Muscle of leg (tissue), 11 donors: ENCODE measurements around the gene MNX1. TPM values are rescaled to one million over a fixed set of nuclear protein-coding genes. Genes with fewer than 3 reads are reported as not detected.

ENCODE experiments used
- DNase-seq: peaks from one replicate; pipeline ENCODE4 v3.0.0; 2013
- H3K27ac ChIP-seq: one replicate; pipeline ENCODE4 v1.5.1; 2013; ENCODE audit warnings: mild to moderate bottlenecking, low read length, control low read depth
- H3K27me3 ChIP-seq: one replicate; pipeline ENCODE4 v1.6.1; 2013; ENCODE audit warnings: low read length; ENCODE audit not compliant: control insufficient read depth, insufficient read depth
- H3K36me3 ChIP-seq: one replicate; pipeline ENCODE4 v1.6.1; 2013; ENCODE audit warnings: low read length; ENCODE audit not compliant: control insufficient read depth, insufficient read depth
- H3K4me1 ChIP-seq: one replicate; pipeline ENCODE4 v1.6.1; 2013; ENCODE audit warnings: low read length; ENCODE audit not compliant: control insufficient read depth, insufficient read depth
- H3K4me3 ChIP-seq: one replicate; pipeline ENCODE4 v1.5.1; 2013; ENCODE audit warnings: low read length, control low read depth
- H3K9me3 ChIP-seq: replicated peaks from 2 replicates; pipeline ENCODE4 v1.6.1; 2013; ENCODE audit warnings: low read depth, low read length; ENCODE audit not compliant: control insufficient read depth
- WGBS: methylation state at CpG from one replicate; pipeline ENCODE4 v1.1.5; 2013; ENCODE audit warnings: missing lambda C conversion rate; ENCODE audit not compliant: insufficient coverage; 5-methylcytosine and 5-hydroxymethylcytosine counted together
- polyA plus RNA-seq, 8 donors: library from polyadenylated mRNA; unstranded; fragments of 120-200 nt; gene quantifications; one replicate each; pipeline versions ENCODE4 v1.2.1 to v1.2.3, GENCODE V29; 2013; ENCODE audit warnings: inconsistent platforms in 1 of 8, low replicate concordance in 1 of 8; ENCODE audit not compliant: insufficient read length in 8 of 8, insufficient read depth in 1 of 8
- total RNA-seq: library from RNA; stranded (reverse); fragments of 120-200 nt; gene quantifications from one replicate; pipeline ENCODE4 v1.2.4, GENCODE V29; 2013

MNX1 gene
- total and polyA plus RNA-seq, 9 donors = 0.08 to 0.25 (median 0.16) TPM; not detected in 6

- 68% methylated on average over 17 of the region's 23 CpGs for WGBS
- H3K27me3 ChIP-seq = peaks cover 31% of the 10 kb centered on the region
- H3K4me1 ChIP-seq = no peaks in the 10 kb centered on the region
These were observed 23.3 kb upstream of the MNX1 start for GRCh38 chr7:157033483-157034473.

GRCh38 chr7:157032644-157033482 lies 22.4 kb upstream of the MNX1 start:
- WGBS = 43% methylated on average over 24 of the region's 25 CpGs
- peaks cover 34% of the 10 kb centered on the region for H3K27me3 ChIP-seq
- no peaks in the 10 kb centered on the region for H3K4me1 ChIP-seq
- peaks cover 4% of the 10 kb centered on the region for H3K9me3 ChIP-seq
- H3K36me3 ChIP-seq = no peaks in the 10 kb centered on the region
- no peak overlapping the region for H3K27ac ChIP-seq
- H3K4me3 ChIP-seq = no peak overlapping the region
- DNase-seq = no peak

More at GRCh38 chr7:157033483-157034473, 23.3 kb upstream of the MNX1 start:
- H3K27ac ChIP-seq = no peak overlapping the region
- no peaks in the 10 kb centered on the region for H3K36me3 ChIP-seq
- no peak overlapping the region for H3K4me3 ChIP-seq
- DNase-seq = no peak
- H3K9me3 ChIP-seq = peaks cover 4% of the 10 kb centered on the region

- H3K9me3 ChIP-seq = peaks cover 4% of the 10 kb centered on the region
- H3K36me3 ChIP-seq = no peaks in the 10 kb centered on the region
- 93% methylated on average over 2 of the region's 4 CpGs for WGBS
- DNase-seq = no peak
- H3K27me3 ChIP-seq = peaks cover 36% of the 10 kb centered on the region
- no peaks in the 10 kb centered on the region for H3K4me1 ChIP-seq
- H3K27ac ChIP-seq = no peak overlapping the region
- no peak overlapping the region for H3K4me3 ChIP-seq
These were observed 21.7 kb upstream of the MNX1 start for GRCh38 chr7:157032128-157032527.

GRCh38 chr7:157028199-157028903 lies 17.9 kb upstream of the MNX1 start:
- 40% methylated on average over 10 of the region's 16 CpGs for WGBS

GRCh38 chr7:157027568-157028198 lies 17.2 kb upstream of the MNX1 start:
- Histone ChIP-seq H3K36me3 (no peaks in the 10 kb centered on the region), H3K27me3 (peaks cover 44% of the 10 kb centered on the region), H3K4me3 (no peak overlapping the region), H3K4me1 (no peaks in the 10 kb centered on the region), H3K27ac (no peak overlapping the region), H3K9me3 (no peaks in the 10 kb centered on the region)
- WGBS = 62% methylated on average over 4 of the region's 11 CpGs
- no peak for DNase-seq

More at GRCh38 chr7:157028199-157028903, 17.9 kb upstream of the MNX1 start:
- no peaks in the 10 kb centered on the region for H3K4me1 ChIP-seq
- no peak for DNase-seq
- peaks cover 44% of the 10 kb centered on the region for H3K27me3 ChIP-seq
- no peak overlapping the region for H3K27ac ChIP-seq
- no peaks in the 10 kb centered on the region for H3K9me3 ChIP-seq
- H3K4me3 ChIP-seq = no peak overlapping the region
- no peaks in the 10 kb centered on the region for H3K36me3 ChIP-seq

- no CpG with 5 or more reads among the region's 3 CpGs for WGBS
These were observed 14.3 kb upstream of the MNX1 start for GRCh38 chr7:157024716-157025115.

GRCh38 chr7:157023589-157023905 lies 13.1 kb upstream of the MNX1 start:
- Histone ChIP-seq H3K4me3 (no peak overlapping the region), H3K9me3 (no peaks in the 10 kb centered on the region), H3K36me3 (no peaks in the 10 kb centered on the region), H3K4me1 (peaks cover 11% of the 10 kb centered on the region), H3K27ac (no peak overlapping the region), H3K27me3 (peaks cover 71% of the 10 kb centered on the region)
- no peak for DNase-seq
- WGBS = no CpG with 5 or more reads among the region's 4 CpGs

More at GRCh38 chr7:157024716-157025115, 14.3 kb upstream of the MNX1 start:
- H3K27ac ChIP-seq = no peak overlapping the region
- H3K4me3 ChIP-seq = no peak overlapping the region
- no peak for DNase-seq
- peaks cover 9% of the 10 kb centered on the region for H3K4me1 ChIP-seq
- no peaks in the 10 kb centered on the region for H3K9me3 ChIP-seq
- peaks cover 64% of the 10 kb centered on the region for H3K27me3 ChIP-seq
- H3K36me3 ChIP-seq = no peaks in the 10 kb centered on the region

- Histone ChIP-seq H3K27ac (no peak overlapping the region), H3K4me1 (peaks cover 11% of the 10 kb centered on the region), H3K36me3 (no peaks in the 10 kb centered on the region), H3K4me3 (no peak overlapping the region), H3K9me3 (no peaks in the 10 kb centered on the region), H3K27me3 (peaks cover 74% of the 10 kb centered on the region)
- 9% methylated on average over 14 of the region's 19 CpGs for WGBS
- no peak for DNase-seq
These were observed 12.5 kb upstream of the MNX1 start for GRCh38 chr7:157022681-157023588.
